Measurements from ENCODE around the gene PSG6.
"Not testable (repeated sequence)": the region's sequence is repeated elsewhere in the genome, so short reads cannot be mapped to it uniquely, and the experiment has no call there.

Gene PSG6

DNA sequence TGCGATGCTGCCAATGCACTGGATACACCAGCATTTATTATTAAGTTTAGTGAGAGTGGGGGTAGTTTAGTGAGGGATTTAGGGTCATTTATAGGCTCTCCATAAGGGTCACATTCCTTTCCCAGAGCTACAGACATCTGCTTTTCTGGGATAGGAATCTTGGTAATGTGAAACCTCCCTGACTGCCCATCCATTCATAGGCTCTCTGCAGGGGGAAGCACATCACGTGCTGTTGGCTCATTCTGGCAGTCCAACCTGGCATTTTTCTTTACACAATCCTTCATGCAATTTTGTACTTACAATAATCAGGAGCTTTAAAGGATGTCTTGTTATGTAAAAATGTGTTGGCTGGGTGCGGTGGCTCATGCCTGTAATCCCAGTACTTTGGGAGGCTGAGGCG is 17.1 kb downstream of the PSG6 start:
- DNase-seq, result not testable (repeated sequence)

DNA sequence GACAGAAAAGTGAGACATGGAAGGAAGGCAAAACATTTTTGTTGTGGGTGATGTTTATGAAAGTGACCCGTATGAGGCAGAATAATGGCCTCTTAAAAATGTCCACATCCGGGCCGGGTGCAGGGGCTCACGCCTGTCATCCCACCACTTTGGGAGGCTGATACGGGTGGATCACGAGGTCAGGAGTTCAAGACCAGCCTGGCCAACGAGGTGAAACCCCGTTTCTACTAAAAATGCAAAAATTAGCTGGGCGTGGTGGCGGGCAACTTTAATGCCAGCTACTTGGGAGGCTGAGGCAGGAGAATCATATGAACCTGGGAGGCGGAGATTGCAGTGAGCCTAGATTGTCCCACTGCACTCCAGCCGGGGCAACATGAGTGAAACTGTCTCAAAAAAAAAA is 18.0 kb downstream of the PSG6 start:
- not testable (repeated sequence) for DNase-seq

- DNase-seq, result not testable (repeated sequence)
These were observed 18.6 kb downstream of the PSG6 start for GRCh38 chr19:42899110-42899509.

DNA sequence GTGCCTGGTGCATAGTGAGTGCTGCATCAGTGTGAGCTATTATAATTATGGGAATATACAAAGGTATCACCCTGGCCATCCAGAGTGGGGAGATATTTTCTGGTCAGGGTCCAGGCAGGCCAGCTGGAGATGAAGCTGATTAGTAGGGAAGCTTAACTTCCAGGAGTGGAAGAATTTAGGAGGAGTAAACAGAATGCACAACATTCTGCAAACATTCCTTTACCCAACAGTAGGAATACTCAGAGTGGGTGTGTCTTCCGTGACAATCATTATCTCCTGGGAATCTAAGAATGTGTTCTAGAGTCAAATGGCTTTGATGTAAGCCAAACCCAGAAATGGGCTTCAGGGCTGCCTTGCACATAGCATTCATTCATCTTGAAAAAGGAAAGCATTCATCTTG is 19.0 kb downstream of the PSG6 start:
- not testable (repeated sequence) for DNase-seq

- DNase-seq, result not testable (repeated sequence)
These were observed 20.0 kb downstream of the PSG6 start for GRCh38 chr19:42897729-42898128.

DNA sequence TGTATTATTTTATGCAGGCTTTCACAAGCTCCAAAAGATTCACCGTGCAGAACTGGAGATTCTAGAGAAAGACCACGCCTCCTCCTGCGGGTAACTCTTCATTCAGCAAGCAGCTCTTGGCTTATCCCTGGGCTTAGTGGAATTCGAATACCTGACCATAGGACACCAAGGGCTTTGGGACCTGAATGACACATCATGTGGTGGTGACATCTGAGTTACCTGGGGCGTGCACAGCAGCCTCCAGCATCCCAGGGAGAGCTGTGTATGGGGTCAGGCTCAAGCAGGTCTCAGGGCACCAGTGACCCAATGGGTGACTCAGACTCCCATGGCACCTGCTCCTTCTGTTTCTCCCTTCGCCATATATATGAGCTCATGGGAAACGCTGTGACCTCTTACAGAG is 27.2 kb downstream of the PSG6 start:
- DNase-seq, result not testable (repeated sequence)

GRCh38 chr19:42887876-42888445 is 29.7 kb downstream of the PSG6 start:
- not testable (repeated sequence) for DNase-seq

DNA sequence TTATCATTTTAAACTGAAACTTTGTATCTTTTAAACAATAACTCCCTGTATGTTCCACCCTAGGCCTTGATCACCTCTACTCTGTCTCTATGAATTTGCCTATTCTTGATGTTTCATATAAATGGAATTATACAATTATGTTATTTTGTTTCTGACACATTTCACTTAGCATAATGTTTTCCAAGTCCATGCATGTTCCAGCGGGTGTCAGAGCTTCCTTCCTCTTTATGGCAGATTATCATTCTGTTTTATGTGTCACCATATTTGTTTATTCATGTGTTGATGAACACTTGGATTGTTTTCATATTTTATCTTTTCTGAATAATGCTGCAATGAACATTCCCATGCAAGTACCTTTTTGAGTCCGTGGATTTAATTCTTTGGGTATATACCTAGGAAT is 35.0 kb downstream of the PSG6 start:
- not testable (repeated sequence) for DNase-seq

DNA sequence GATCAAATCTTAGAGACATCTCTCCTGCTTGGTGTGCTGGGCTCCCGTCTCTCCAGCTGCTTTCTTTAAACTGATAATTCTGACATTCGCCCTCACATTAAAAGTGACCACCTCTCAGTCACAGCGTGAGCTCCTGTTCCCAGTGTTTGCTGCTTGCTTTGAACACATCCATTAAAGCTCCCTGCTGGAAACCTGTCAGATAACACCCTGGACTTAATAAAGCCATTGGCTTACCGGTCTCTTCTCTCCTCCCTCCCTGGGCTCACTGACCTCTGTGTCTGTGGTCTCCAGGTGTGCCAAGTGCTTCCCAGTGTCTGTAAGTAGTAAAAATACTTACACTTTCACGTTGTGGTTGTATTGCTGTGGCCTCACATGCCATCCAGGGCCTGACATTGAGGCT is 35.7 kb downstream of the PSG6 start:
- DNase-seq, result not testable (repeated sequence)

DNA sequence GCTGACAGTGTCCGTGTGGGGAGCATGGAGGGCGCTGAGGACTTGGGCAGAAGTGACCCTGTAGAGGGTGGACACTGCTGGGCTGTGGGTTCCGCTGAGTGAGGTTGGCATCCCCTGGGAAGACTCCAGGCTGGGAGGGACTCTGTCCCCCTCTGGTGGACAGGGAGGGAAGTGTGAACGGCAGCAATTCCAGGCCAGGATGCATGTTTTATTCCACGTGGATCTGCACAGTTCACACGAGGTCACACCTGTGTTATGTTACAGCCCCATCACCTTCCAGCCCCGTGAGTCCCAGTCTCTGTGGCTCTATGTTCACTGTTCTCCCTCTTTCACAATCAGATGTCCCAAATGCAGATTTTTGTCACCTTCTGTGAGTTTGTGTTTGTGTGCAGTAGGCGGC is 36.4 kb downstream of the PSG6 start:
- DNase-seq, result peak; percentile 4

GRCh38 chr19:42880621-42881020 is 37.1 kb downstream of the PSG6 start:
- not testable (repeated sequence) for DNase-seq

DNA sequence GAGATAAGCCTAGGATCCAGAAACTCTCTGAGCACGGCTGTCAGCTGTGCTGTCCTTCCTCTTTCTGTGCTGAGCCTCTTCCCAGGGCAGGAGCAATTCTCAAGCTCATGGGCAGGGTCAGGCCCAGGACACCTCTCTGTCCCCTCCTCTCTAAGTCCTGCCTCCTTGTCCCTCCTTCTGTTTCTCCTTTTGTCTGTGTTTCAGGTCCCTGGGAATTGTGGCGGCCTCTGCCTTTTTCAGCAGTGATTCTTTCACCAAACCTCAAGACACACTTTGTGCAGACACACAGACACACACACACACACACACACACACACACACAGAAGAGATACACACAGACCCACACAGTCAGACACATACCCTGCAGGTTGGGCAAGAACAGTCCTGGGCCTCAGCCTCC is 38.1 kb downstream of the PSG6 start, which contains the start of gene PSG1:
TSS of gene PSG1 (minus strand) at position 101 of the 400 bp plus-strand sequence. CDS start 132 bp downstream, outside the sequence.
- no peak for DNase-seq

DNA sequence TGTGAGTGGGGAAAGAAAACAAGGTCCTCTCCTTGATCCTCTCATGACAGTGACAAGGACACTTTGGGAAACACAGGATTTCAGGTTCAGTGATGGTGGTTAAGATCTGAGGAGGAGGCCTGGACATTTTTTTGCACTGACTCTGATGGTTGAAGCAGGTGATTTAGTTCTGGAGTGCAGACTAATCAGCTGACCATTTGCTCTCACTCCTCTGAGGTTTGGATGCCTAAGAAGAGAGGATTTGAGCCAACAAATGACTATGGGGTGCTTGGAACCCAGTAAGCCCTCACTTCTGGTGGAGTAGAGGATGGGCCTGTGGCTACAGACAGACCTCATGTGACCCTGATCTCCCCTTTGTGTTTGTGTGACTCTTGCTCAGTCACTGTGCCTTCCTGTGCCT is 41.1 kb downstream of the PSG6 start:
- DNase-seq, result not testable (repeated sequence)

GRCh38 chr19:42875881-42876280 is 41.8 kb downstream of the PSG6 start:
- DNase-seq, result not testable (repeated sequence)

DNA sequence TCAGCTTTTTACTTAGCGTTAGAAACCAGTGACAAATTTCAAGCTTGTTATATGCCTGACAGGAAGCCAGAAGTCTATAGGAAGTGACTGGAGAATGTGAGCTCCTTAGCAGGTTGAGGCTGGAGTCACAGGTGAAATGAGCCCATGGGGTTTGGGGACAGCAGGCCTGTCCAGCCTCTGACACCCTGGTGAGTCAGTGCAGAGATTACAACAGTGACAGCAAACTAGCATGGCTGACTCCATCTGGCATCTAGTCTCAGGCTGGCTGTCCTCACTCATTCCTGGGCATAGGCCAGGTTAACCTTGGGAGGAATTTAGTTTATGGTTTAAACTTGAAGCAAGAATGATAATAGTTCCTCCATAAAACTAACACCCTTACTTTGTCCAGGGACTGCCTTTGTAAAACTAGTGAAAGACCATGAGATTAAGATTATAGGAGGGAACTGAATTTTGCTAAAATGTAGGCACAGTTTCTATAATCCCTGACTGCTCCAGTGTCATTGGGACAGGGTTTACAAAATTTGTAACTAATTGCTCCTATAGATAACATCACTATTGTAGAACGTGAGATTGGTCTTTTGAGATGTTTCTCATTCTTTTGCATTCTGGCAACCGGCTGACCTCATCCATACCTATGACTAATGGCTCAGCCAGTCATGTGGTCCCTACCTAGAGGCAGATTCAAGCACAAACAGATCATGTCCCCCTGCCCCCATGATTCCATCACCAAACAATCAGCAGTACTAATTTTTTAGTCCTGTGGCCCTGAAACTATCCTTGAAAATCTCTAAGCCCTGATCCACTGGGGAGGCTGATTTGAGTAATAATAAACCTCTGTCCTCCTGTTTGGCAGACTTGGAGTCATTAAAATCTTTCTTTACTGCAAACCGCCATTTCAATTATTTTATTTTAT is 42.5 kb downstream of the PSG6 start:
- not testable (repeated sequence) for DNase-seq

- DNase-seq, result not testable (repeated sequence)
These were observed 43.6 kb downstream of the PSG6 start for GRCh38 chr19:42874136-42874535.

DNA sequence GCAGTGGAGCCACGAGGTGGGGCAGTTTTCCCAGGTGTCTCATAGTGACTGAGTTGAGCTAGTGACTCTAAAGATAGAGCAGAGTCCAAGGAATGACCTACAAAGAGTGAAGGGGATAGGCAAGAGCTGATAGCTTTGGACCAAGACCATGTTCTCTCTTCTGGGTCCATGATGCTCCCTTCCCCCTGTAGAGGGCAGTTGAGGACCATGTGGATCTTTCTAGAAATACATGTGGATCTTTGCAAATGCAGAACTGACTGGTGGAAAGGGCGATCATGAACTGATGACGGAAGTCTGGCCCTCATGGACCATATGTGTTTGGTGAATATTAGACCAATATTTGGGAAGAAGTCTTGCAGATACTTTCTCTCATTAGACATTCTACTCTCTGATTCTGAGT is 45.1 kb downstream of the PSG6 start:
- no peak for DNase-seq

GRCh38 chr19:42857544-42857867 is 60.2 kb downstream of the PSG6 start:
- DNase-seq, result no peak

- DNase-seq, result peak; percentile 20
These were observed 60.7 kb downstream of the PSG6 start for GRCh38 chr19:42856866-42857543.

GRCh38 chr19:42854745-42855144 is 62.9 kb downstream of the PSG6 start:
- not testable (repeated sequence) for DNase-seq

GRCh38 chr19:42853231-42853630 is 64.5 kb downstream of the PSG6 start:
- not testable (repeated sequence) for DNase-seq

- DNase-seq, result not testable (repeated sequence)
These were observed 64.9 kb downstream of the PSG6 start for GRCh38 chr19:42852821-42853220.
